GM21528 (cell line): ENCODE measurements around the gene PCDH15.
"Not testable (repeated sequence)": the region's sequence is repeated elsewhere in the genome, so short reads cannot be mapped to it uniquely, and the experiment has no call there.

Experiments
- ATAC-seq: cut with Tn5 transposase; IDR thresholded peaks from one replicate; pipeline ENCODE4 v1.9.1; 2021; ENCODE audit warnings: mild to moderate bottlenecking, moderate library complexity; ENCODE audit not compliant: unreplicated experiment, low FRiP score

PCDH15 gene

GRCh38 chr10:54576541-54576940 is 224.5 kb downstream of the PCDH15 start:
- ATAC-seq = no peak

GRCh38 chr10:54559498-54559897 is 241.5 kb downstream of the PCDH15 start:
- ATAC-seq = no peak

GRCh38 chr10:54554028-54554427 is 247.0 kb downstream of the PCDH15 start:
- no peak for ATAC-seq

GRCh38 chr10:54550016-54550415 is 251.0 kb downstream of the PCDH15 start:
- no peak for ATAC-seq

- no peak for ATAC-seq
These were observed 269.7 kb downstream of the PCDH15 start for GRCh38 chr10:54531296-54531695.

GRCh38 chr10:54530299-54530698 is 270.7 kb downstream of the PCDH15 start:
- no peak for ATAC-seq

- ATAC-seq = no peak
These were observed 275.2 kb downstream of the PCDH15 start for GRCh38 chr10:54525816-54526215.

GRCh38 chr10:54515244-54515643 is 285.8 kb downstream of the PCDH15 start:
- ATAC-seq = not testable (repeated sequence)

GRCh38 chr10:54503863-54504262 is 297.2 kb downstream of the PCDH15 start:
- no peak for ATAC-seq

GRCh38 chr10:54501929-54502328 is 299.1 kb downstream of the PCDH15 start:
- ATAC-seq = no peak

- ATAC-seq = no peak
These were observed 304.2 kb downstream of the PCDH15 start for GRCh38 chr10:54496852-54497251.

GRCh38 chr10:54487743-54488142 is 313.3 kb downstream of the PCDH15 start:
- ATAC-seq = no peak

GRCh38 chr10:54485971-54486370 is 315.1 kb downstream of the PCDH15 start:
- ATAC-seq = no peak

- no peak for ATAC-seq
These were observed 316.8 kb downstream of the PCDH15 start for GRCh38 chr10:54484186-54484585.

GRCh38 chr10:54478601-54479000 is 322.4 kb downstream of the PCDH15 start:
- no peak for ATAC-seq

GRCh38 chr10:54477738-54478137 is 323.3 kb downstream of the PCDH15 start:
- ATAC-seq = no peak

GRCh38 chr10:54470324-54470631 is 330.8 kb downstream of the PCDH15 start:
- ATAC-seq = no peak

GRCh38 chr10:54469587-54470323 is 331.3 kb downstream of the PCDH15 start:
- no peak for ATAC-seq

- no peak for ATAC-seq
These were observed 346.8 kb downstream of the PCDH15 start for GRCh38 chr10:54454271-54454670.

GRCh38 chr10:54449056-54449455 is 352.0 kb downstream of the PCDH15 start:
- no peak for ATAC-seq

GRCh38 chr10:54444170-54444569 is 356.9 kb downstream of the PCDH15 start:
- ATAC-seq = no peak

GRCh38 chr10:54441275-54441674 is 359.8 kb downstream of the PCDH15 start:
- no peak for ATAC-seq

- ATAC-seq = peak; percentile 50
These were observed 366.2 kb downstream of the PCDH15 start for GRCh38 chr10:54434782-54435181.
